Heart right ventricle (tissue), 16 donors: ENCODE results near the gene LIPG. TPM values are rescaled to one million over a fixed set of nuclear protein-coding genes. Genes with fewer than 3 reads are reported as not detected.

Source experiments
- ATAC-seq, 8 donors: fragments of 200-7000 bp; cut with Tn5 transposase; one replicate each; pipeline ENCODE4 v1.9.1; 2020; ENCODE audit warnings: mild to moderate bottlenecking in 8 of 8, moderate library complexity in 8 of 8, moderate number of reproducible peaks in 1 of 8
- DNase-seq, 2 donors: peaks; one replicate each; pipeline ENCODE4 v3.0.0-alpha.2; 2020
- H3K27ac ChIP-seq, 10 donors: fragments of 200-600 bp; sonication (generic) in 2 of 10; one replicate each; pipeline versions ENCODE4 v1.5.0 to v1.8.0; 2020 to 2022; ENCODE audit warnings: mild to moderate bottlenecking in 3 of 10
- H3K27me3 ChIP-seq, 7 donors: fragments of 200-600 bp; one replicate each; pipeline ENCODE4 v1.8.0; 2021 to 2022; ENCODE audit warnings: mild to moderate bottlenecking in 2 of 7
- H3K36me3 ChIP-seq, 9 donors: fragments of 200-600 bp; sonication (generic) in 1 of 9; one replicate each; pipeline versions ENCODE4 v1.5.0 to v1.8.0; 2020 to 2022; ENCODE audit warnings: mild to moderate bottlenecking in 2 of 9
- H3K4me1 ChIP-seq, 9 donors: fragments of 200-600 bp; sonication (generic) in 1 of 9; one replicate each; pipeline versions ENCODE4 v1.5.0 to v1.8.0; 2020 to 2022; ENCODE audit warnings: mild to moderate bottlenecking in 4 of 9
- H3K4me3 ChIP-seq, 10 donors: fragments of 200-600 bp; sonication (generic) in 2 of 10; one replicate each; pipeline versions ENCODE4 v1.5.0 to v1.8.0; 2020 to 2022; ENCODE audit warnings: mild to moderate bottlenecking in 7 of 10, moderate library complexity in 2 of 10
- H3K9me3 ChIP-seq, 11 donors: fragments of 200-600 bp in 10 of 11; sonication (generic) in 2 of 11; one replicate each; pipeline versions ENCODE4 v1.5.0 to v1.8.0; 2013 to 2022; ENCODE audit warnings: mild to moderate bottlenecking in 2 of 11, control low read depth in 1 of 11, moderate library complexity in 1 of 11
- CTCF ChIP-seq, 9 donors: fragments of 200-600 bp; sonication (generic) in 2 of 9; IDR thresholded peaks; one replicate each; pipeline versions ENCODE4 v1.5.0 to v1.8.0; 2021 to 2022; ENCODE audit warnings: antibody characterized with exemption in 9 of 9, mild to moderate bottlenecking in 5 of 9, moderate library complexity in 1 of 9
- WGBS, 2 donors: extraction: QIAGEN DNeasy Blood & Tissue Kit; methylation state at CpG; one replicate each; pipeline ENCODE4 v1.1.7; 2013; ENCODE audit warnings: inconsistent platforms in 1 of 2; 5-methylcytosine and 5-hydroxymethylcytosine counted together
- intact Hi-C, 10 donors: fragments of 100-400 bp; cut with DNase I; formaldehyde crosslinking; loops; one replicate each; pipeline versions ENCODE4 v1.11.1 to v1.14.2; 2022
- polyA plus RNA-seq, 2 donors: library from polyadenylated mRNA; stranded (reverse); fragments of 200-250 nt; gene quantifications; one replicate each; pipeline ENCODE4 v1.2.3, GENCODE V29; 2013
- total RNA-seq, 10 donors: library from RNA; stranded (reverse); fragmentation: NEBNext Ultra II Directional in 3 of 10; extraction: Animal tissue kit (Norgen Biotek cat#: 25700) in 3 of 10; gene quantifications; one replicate each; pipeline versions ENCODE4 v1.2.1 to v1.2.4, GENCODE V29; 2021 to 2023
- donor health status: Arrhythmogenic right ventricular cardiomyopathy.
- donor health status: ischemic (EF 13 %, LVEDD 7.1; RV severe dilation, severe dysfunction).
- donor health status: healthy with polysubstance abuse.
- donor health status: DM: no; HTN: yes; CAD: no.
- donor health status: DM: no; HTN: no; CAD: no.
- donor health status: ischemic (EF 25% LVEDD 6.9; RV normal size, moderate dysfunction).
- donor health status: ischemic (EF 25% LVEDD 5.7; RV mildly dilated, moderate dysfunction).
- donor health status: healthy.
- donor health status: DM: yes; HTN: yes; CAD: no.
- donor health status: Ischemic cardiomyopathy.
- donor health status: ischemic (EF 35%, LVEDD 5.7; RV mildly dilated, moderate dysfunction).
- donor health status: nonischemic (EF 11% LVEDD 7.7; RV severe dilation, severe dysfunction).
- donor health status: DM: yes; HTN: yes; CAD: no.
- donor health status: PGD.
- donor health status: ischemic (EF 29% LVEDD 5.4; RV normal size, mild dysfunction).
- donor health status: nonischemic (EF 23%, LVEDD 6.1; RV moderate dilation, normal function).

LIPG gene
- total and polyA plus RNA-seq, 12 donors = 0.07 to 14.0 (median 0.42) TPM; not detected in 3

- no peak for ATAC-seq
- no peak for TF ChIP-seq CTCF (IDR thresholded peaks at IDR 0.05)
- Histone ChIP-seq H3K27me3 (peaks cover 0 to 4% (median 0%) of the 10 kb centered on the region in 7 donors), H3K4me1 (no peaks in the 10 kb centered on the region), H3K9me3 (no peaks in the 10 kb centered on the region), H3K4me3 (no peak overlapping the region), H3K27ac (no peak overlapping the region), H3K36me3 (no peaks in the 10 kb centered on the region)
- intact Hi-C loops = no loop called here
- no peak for DNase-seq
- WGBS, 2 donors = 62 to 75% methylated on average over 2 of the region's 2 CpGs
These were observed 37.5 kb upstream of the LIPG start for GRCh38 chr18:49524349-49524748.

GRCh38 chr18:49524951-49525350 lies 36.9 kb upstream of the LIPG start:
- intact Hi-C loops = no loop called here
- no peaks in the 10 kb centered on the region for H3K36me3 ChIP-seq
- no peak overlapping the region for H3K4me3 ChIP-seq
- H3K9me3 ChIP-seq = no peaks in the 10 kb centered on the region
- H3K27ac ChIP-seq = no peak overlapping the region
- DNase-seq (no peak), ATAC-seq (no peak)
- TF ChIP-seq CTCF (IDR thresholded peaks at IDR 0.05) = no peak
- 94 to 100% methylated on average over 2 of the region's 2 CpGs for WGBS, 2 donors
- peaks cover 0 to 10% (median 0%) of the 10 kb centered on the region in 7 donors for H3K27me3 ChIP-seq
- no peaks in the 10 kb centered on the region for H3K4me1 ChIP-seq

GRCh38 chr18:49525981-49526380 lies 35.9 kb upstream of the LIPG start:
- no peak overlapping the region for H3K27ac ChIP-seq
- no peaks in the 10 kb centered on the region for H3K9me3 ChIP-seq
- no peaks in the 10 kb centered on the region for H3K4me1 ChIP-seq
- TF ChIP-seq CTCF (IDR thresholded peaks at IDR 0.05) = no peak
- no peaks in the 10 kb centered on the region for H3K36me3 ChIP-seq
- 97 to 98% methylated on average over 2 of the region's 2 CpGs for WGBS, 2 donors
- no peak for ATAC-seq
- peaks cover 0 to 12% (median 0%) of the 10 kb centered on the region in 7 donors for H3K27me3 ChIP-seq
- intact Hi-C loops = no loop called here
- DNase-seq = no peak
- no peak overlapping the region for H3K4me3 ChIP-seq

- WGBS, 2 donors = 41 to 43% methylated on average over 8 of the region's 8 CpGs
- TF ChIP-seq CTCF (IDR thresholded peaks at IDR 0.05) = no peak
- Histone ChIP-seq H3K9me3 (no peaks in the 10 kb centered on the region), H3K4me1 (no peaks in the 10 kb centered on the region), H3K36me3 (no peaks in the 10 kb centered on the region), H3K4me3 (no peak overlapping the region), H3K27me3 (peaks cover 0 to 19% (median 0%) of the 10 kb centered on the region in 7 donors), H3K27ac (no peak overlapping the region)
- DNase-seq (no peak), ATAC-seq (no peak)
- intact Hi-C loops = no loop called here
These were observed 34.1 kb upstream of the LIPG start for GRCh38 chr18:49527631-49528327.
